ENCODE measurements around the gene ADAMTS18. TPM values are rescaled to one million over a fixed set of nuclear protein-coding genes. Genes with fewer than 3 reads are reported as not detected.

The ADAMTS18 gene
- total and polyA plus RNA-seq, 9 of the 15 experiments (the other 6 are each of a cell fraction or from before 2014, with no cell fraction given), result not detected

DNA sequence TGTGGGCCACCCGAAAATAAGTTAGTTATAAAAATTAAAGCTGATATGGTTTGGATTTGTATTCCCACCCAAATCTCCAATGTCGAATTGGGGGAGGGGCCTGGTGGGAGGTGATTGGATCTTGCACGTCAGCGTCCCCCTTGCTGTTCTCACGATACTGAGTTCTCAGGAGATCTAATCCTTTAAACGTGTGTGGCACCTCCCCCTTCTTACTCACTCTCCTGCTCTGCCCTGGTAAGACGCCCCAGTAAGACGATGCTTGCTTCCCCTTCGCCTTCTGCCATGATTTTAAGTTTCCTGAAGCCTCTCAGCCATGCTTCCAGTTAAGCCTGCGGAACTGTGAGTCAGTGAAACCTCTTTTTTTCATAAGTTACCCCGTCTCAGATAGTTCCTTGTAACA is 200.2 kb downstream of the ADAMTS18 start:
- TF ChIP-seq MCM2 (IDR thresholded peaks at IDR 0.05; ENCODE audit: low read depth), result no peak
- no peak for TF ChIP-seq SMAD3 (CRISPR knock-in tag; conservative IDR thresholded peaks at IDR 0.05)
- TF ChIP-seq CBFA2T2 (conservative IDR thresholded peaks at IDR 0.05), result no peak
- no peak for TF ChIP-seq POLR2AphosphoS2 (IDR thresholded peaks at IDR 0.05; ENCODE audit: low read length)
- TF ChIP-seq SMARCA5 (IDR thresholded peaks at IDR 0.05), result no peak
- H4K20me1 ChIP-seq (replicated peaks; ENCODE audit: control insufficient read depth, insufficient read depth, low read length), result no peaks in the 10 kb centered on the region
- no peaks in the 10 kb centered on the region for H3K36me3 ChIP-seq (ENCODE audit: control insufficient read depth, insufficient read depth, low read length)
- H2AFZ ChIP-seq (ENCODE audit: low read depth, low read length), result no peak overlapping the region
- H3K4me1 ChIP-seq (replicated peaks in 1 of 2; ENCODE audit: control insufficient read depth in 2 of 2, insufficient read depth in 2 of 2, low read length in 2 of 2), result no peaks in the 10 kb centered on the region
- no peak for FAIRE-seq
- ChIA-PET POLR2A (no interaction called here), CTCF (ENCODE audit: low intra/inter-chr PET ratio) (interaction anchor here (4.3 kb wide), 1 partner anchor 348 kb away, joined by 92 read pairs; no protein-coding TSS in a partner anchor)
- no TSS peak for BruUV-seq (replicated peaks)
- no peaks in the 10 kb centered on the region for H3K79me2 ChIP-seq (ENCODE audit: control insufficient read depth, insufficient read depth, low read length)
- in situ Hi-C loops (cut with MboI) (loop anchor here (5.0 to 25.0 kb wide), 2 partner anchors 348 to 728 kb away; no protein-coding TSS in a partner anchor), intact Hi-C loops (cut with micrococcal nuclease) (loop anchor here (5.0 to 10.0 kb wide), 5 partner anchors 180 to 770 kb away; no protein-coding TSS in a partner anchor)
- H3K4me3 ChIP-seq, result no peak overlapping the region
- no peak overlapping the region for H3K9ac ChIP-seq (ENCODE audit: insufficient read depth in 1 of 2, low read depth in 2 of 2, low read length in 2 of 2)
- H3K9me3 ChIP-seq (replicated peaks; ENCODE audit: control insufficient read depth, insufficient read depth, low read depth, low read length), result no peaks in the 10 kb centered on the region
- 2% methylated on average over 11 of the region's 11 CpGs for WGBS (ENCODE audit: insufficient coverage, low coverage, missing lambda C conversion rate)
- H3K9me1 ChIP-seq (ENCODE audit: control insufficient read depth, insufficient read depth, low read length), result no peaks in the 10 kb centered on the region
- no peak overlapping the region for H3K27ac ChIP-seq (ENCODE audit: extremely low read depth, low read depth, low read length)
- H3K4me2 ChIP-seq (ENCODE audit: insufficient read depth, low read length), result no peak overlapping the region
- H3K27me3 ChIP-seq (ENCODE audit: control insufficient read depth in 2 of 2, insufficient read depth in 2 of 2, low read length in 2 of 2), result peaks cover 4 to 8% of the 10 kb centered on the region in 2 experiments; a peak in 3 of 5 replicates
- DNase-seq (ENCODE audit: extremely low read depth in 1 of 4, low spot score in 3 of 4), result no peak
- no peak for ATAC-seq

DNA sequence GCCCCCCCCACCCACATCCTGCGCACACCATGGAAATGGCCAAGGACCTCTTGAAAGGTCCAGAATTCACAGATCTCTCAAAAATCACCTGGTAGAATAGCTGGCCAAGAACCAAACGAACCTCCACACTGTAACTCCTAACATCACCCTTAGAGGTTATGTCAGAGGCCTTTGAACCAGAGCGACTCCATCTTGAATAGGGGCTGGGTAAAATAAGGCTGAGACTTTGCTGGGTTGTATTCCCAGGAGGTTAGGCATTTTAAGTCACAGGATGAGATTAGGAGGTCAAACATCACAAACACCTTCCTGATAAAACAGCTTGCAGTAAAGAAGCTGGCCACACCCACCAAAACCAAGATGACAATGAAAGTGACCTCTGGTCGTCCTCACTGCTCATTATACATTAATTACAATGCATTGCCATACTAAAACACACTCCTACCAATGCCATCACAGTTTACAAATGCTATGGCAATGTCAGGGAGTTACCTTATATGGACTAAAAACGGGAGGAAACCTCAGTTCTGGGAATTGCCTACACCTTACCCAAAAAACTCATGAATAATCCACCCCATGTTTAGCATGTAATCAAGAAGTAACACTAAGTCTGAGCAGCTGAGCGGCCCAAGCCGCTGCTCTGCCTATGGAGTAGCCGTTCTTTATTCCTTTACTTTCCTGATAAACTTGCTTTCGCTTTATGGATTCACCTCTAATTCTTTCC is 200.9 kb downstream of the ADAMTS18 start:
- no peaks in the 10 kb centered on the region for H3K79me2 ChIP-seq (ENCODE audit: control insufficient read depth, insufficient read depth, low read length)
- H4K20me1 ChIP-seq (replicated peaks; ENCODE audit: control insufficient read depth, insufficient read depth, low read length), result no peaks in the 10 kb centered on the region
- in situ Hi-C loops (cut with MboI) (loop anchor here (25.0 kb wide), 1 partner anchor 728 kb away; no protein-coding TSS in a partner anchor), intact Hi-C loops (cut with micrococcal nuclease) (loop anchor here (10.0 kb wide), 2 partner anchors 181 to 771 kb away; no protein-coding TSS in a partner anchor)
- 9% methylated on average over 9 of the region's 9 CpGs for WGBS (ENCODE audit: insufficient coverage, low coverage, missing lambda C conversion rate)
- no peaks in the 10 kb centered on the region for H3K9me1 ChIP-seq (ENCODE audit: control insufficient read depth, insufficient read depth, low read length)
- H3K27ac ChIP-seq (ENCODE audit: extremely low read depth, low read depth, low read length), result no peak overlapping the region
- ATAC-seq, result no peak
- H2AFZ ChIP-seq (ENCODE audit: low read depth, low read length), result no peak overlapping the region
- no peaks in the 10 kb centered on the region for H3K4me1 ChIP-seq (replicated peaks in 1 of 2; ENCODE audit: control insufficient read depth in 2 of 2, insufficient read depth in 2 of 2, low read length in 2 of 2)
- no peak overlapping the region for H3K9ac ChIP-seq (ENCODE audit: insufficient read depth in 1 of 2, low read depth in 2 of 2, low read length in 2 of 2)
- no peak overlapping the region for H3K4me3 ChIP-seq
- POLR2A ChIA-PET, result no interaction called here
- H3K36me3 ChIP-seq (ENCODE audit: control insufficient read depth, insufficient read depth, low read length), result no peaks in the 10 kb centered on the region
- BruUV-seq (replicated peaks), result no TSS peak
- no peak for FAIRE-seq
- H3K9me3 ChIP-seq (replicated peaks; ENCODE audit: control insufficient read depth, insufficient read depth, low read depth, low read length), result no peaks in the 10 kb centered on the region
- no peak overlapping the region for H3K4me2 ChIP-seq (ENCODE audit: insufficient read depth, low read length)
- CTCF ChIA-PET (ENCODE audit: low intra/inter-chr PET ratio), result interaction anchor here (4.3 kb wide), 1 partner anchor 348 kb away, joined by 92 read pairs; no protein-coding TSS in a partner anchor
- DNase-seq (ENCODE audit: extremely low read depth in 1 of 4, low spot score in 3 of 4), result no peak
- peaks cover 4 to 8% of the 10 kb centered on the region in 2 experiments; a peak in 3 of 5 replicates for H3K27me3 ChIP-seq (ENCODE audit: control insufficient read depth in 2 of 2, insufficient read depth in 2 of 2, low read length in 2 of 2)
- TF ChIP-seq TCF7L2 (IDR thresholded peaks at IDR 0.05; ENCODE audit: low read depth, low read length) (no peak), ZNF583 (CRISPR knock-in tag; IDR thresholded peaks at IDR 0.05) (peak; percentile 69; the same call in 1 of the 2 replicates), SRF (CRISPR knock-in tag; IDR thresholded peaks at IDR 0.05) (peak in 1 of 2 experiments; percentile 92; a peak in 2 of 4 replicates), NR2C1 (IDR thresholded peaks at IDR 0.05) (no peak), NR2C1 (tag; IDR thresholded peaks at IDR 0.05) (0 out of 2 replicates have a peak, but pooled peaks have one; percentile 29), ESRRA (IDR thresholded peaks at IDR 0.05; ENCODE audit: borderline replicate concordance, low read depth) (peak; percentile 23; the same call in 1 of the 2 replicates), ZFP1 (CRISPR knock-in tag; IDR thresholded peaks at IDR 0.05) (no peak), DMBX1 (CRISPR knock-in tag; IDR thresholded peaks at IDR 0.05; ENCODE audit: borderline replicate concordance) (peak; percentile 63; the same call in 1 of the 2 replicates)
- TF ChIP-seq, protein P1, sequence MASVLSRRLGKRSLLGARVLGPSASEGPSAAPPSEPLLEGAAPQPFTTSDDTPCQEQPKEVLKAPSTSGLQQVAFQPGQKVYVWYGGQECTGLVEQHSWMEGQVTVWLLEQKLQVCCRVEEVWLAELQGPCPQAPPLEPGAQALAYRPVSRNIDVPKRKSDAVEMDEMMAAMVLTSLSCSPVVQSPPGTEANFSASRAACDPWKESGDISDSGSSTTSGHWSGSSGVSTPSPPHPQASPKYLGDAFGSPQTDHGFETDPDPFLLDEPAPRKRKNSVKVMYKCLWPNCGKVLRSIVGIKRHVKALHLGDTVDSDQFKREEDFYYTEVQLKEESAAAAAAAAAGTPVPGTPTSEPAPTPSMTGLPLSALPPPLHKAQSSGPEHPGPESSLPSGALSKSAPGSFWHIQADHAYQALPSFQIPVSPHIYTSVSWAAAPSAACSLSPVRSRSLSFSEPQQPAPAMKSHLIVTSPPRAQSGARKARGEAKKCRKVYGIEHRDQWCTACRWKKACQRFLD (CRISPR knock-in tag; IDR thresholded peaks at IDR 0.05), result peak; percentile 64; the same call in 1 of the 2 replicates
